Karpas-422 (cell line): ENCODE results near the gene FLT1. TPM values are rescaled to one million over a fixed set of nuclear protein-coding genes. Genes with fewer than 3 reads are reported as not detected.

Experiments used
- DNase-seq: peaks from one replicate; pipeline ENCODE4 v3.0.0-alpha.2; 2015
- H2AFZ ChIP-seq: fragments of 200-600 bp; sonication (generic); 2 replicates; pipeline ENCODE4 v1.6.1; 2014; ENCODE audit warnings: antibody characterized with exemption, low read length, mixed read lengths
- H3K27ac ChIP-seq: fragments of 200-600 bp; sonication (generic); 2 replicates; pipeline ENCODE4 v1.5.1; 2014; ENCODE audit warnings: mild to moderate bottlenecking, low read length, moderate library complexity
- H3K27me3 ChIP-seq: fragments of 200-600 bp; sonication (generic); 2 replicates; pipeline ENCODE4 v1.6.1; 2014; ENCODE audit warnings: low read length, mixed read lengths
- H3K36me3 ChIP-seq: fragments of 200-600 bp; sonication (generic); 2 replicates; pipeline ENCODE4 v1.6.1; 2014; ENCODE audit warnings: low read length, mixed read lengths; ENCODE audit not compliant: insufficient read depth
- H3K4me1 ChIP-seq: fragments of 200-600 bp; sonication (generic); 2 replicates; pipeline ENCODE4 v1.6.1; 2014; ENCODE audit warnings: mild to moderate bottlenecking, low read length, mixed read lengths
- H3K4me2 ChIP-seq: fragments of 200-600 bp; sonication (generic); 2 replicates; pipeline ENCODE4 v1.6.1; 2014; ENCODE audit warnings: low read length, low read depth, mild to moderate bottlenecking; ENCODE audit not compliant: poor library complexity, severe bottlenecking
- H3K4me3 ChIP-seq: fragments of 200-600 bp; sonication (generic); 2 replicates; pipeline ENCODE4 v1.5.1; 2014; ENCODE audit warnings: mild to moderate bottlenecking, antibody characterized with exemption, low read length, mixed read lengths
- H3K79me2 ChIP-seq: fragments of 200-600 bp; sonication (generic); 2 replicates; pipeline ENCODE4 v1.6.1; 2014; ENCODE audit warnings: mild to moderate bottlenecking, low read length, mixed read lengths
- H3K9ac ChIP-seq: fragments of 200-600 bp; sonication (generic); 2 replicates; pipeline ENCODE4 v1.6.0; 2014; ENCODE audit warnings: low read length
- H3K9me2 ChIP-seq: fragments of 200-600 bp; sonication (generic), shearing (Covaris generic); replicated peaks from 2 replicates; pipeline ENCODE4 v1.6.0; 2014; ENCODE audit warnings: mild to moderate bottlenecking, low read length, moderate library complexity; ENCODE audit not compliant: insufficient read depth
- H3K9me3 ChIP-seq: fragments of 300-700, 200-600 bp; sonication (generic); 2 replicates; pipeline ENCODE4 v1.6.1; 2014; ENCODE audit warnings: low read length, mixed read lengths
- H4K20me1 ChIP-seq: fragments of 200-600 bp; sonication (generic); 2 replicates; pipeline ENCODE4 v1.6.1; 2014; ENCODE audit warnings: mild to moderate bottlenecking, antibody characterized with exemption, low read length, low read depth; ENCODE audit not compliant: insufficient read depth
- total RNA-seq: library from RNA; depleted of rRNA; stranded (reverse); fragments of >200 nt; shearing (Covaris generic); gene quantifications from 2 replicates; pipeline ENCODE4 v1.2.3, GENCODE V29; 2014; ENCODE audit warnings: low replicate concordance

Gene FLT1
- total RNA-seq, 1 experiment from 2014 or later = not detected

GRCh38 chr13:28432816-28433560, 61.9 kb downstream of the FLT1 start:
- H3K4me1 ChIP-seq = no peaks in the 10 kb centered on the region; the same call in 1 of the 2 replicates
- no peaks in the 10 kb centered on the region for H3K27me3 ChIP-seq
- no peaks in the 10 kb centered on the region for H3K36me3 ChIP-seq
- no peaks in the 10 kb centered on the region for H3K9me2 ChIP-seq
- H3K4me3 ChIP-seq = no peak overlapping the region
- no peaks in the 10 kb centered on the region for H4K20me1 ChIP-seq
- no peak for DNase-seq
- H3K27ac ChIP-seq = no peak overlapping the region
- no peaks in the 10 kb centered on the region for H3K9me3 ChIP-seq
- no peak overlapping the region for H3K9ac ChIP-seq
- no peak overlapping the region for H2AFZ ChIP-seq
- H3K4me2 ChIP-seq = no peak overlapping the region
- H3K79me2 ChIP-seq = no peaks in the 10 kb centered on the region

- Histone ChIP-seq H3K4me1 (no peaks in the 10 kb centered on the region; the same call in 1 of the 2 replicates), H3K79me2 (no peaks in the 10 kb centered on the region), H3K9me3 (no peaks in the 10 kb centered on the region), H2AFZ (no peak overlapping the region), H3K4me2 (no peak overlapping the region), H3K9ac (no peak overlapping the region), H3K9me2 (no peaks in the 10 kb centered on the region), H4K20me1 (no peaks in the 10 kb centered on the region), H3K4me3 (no peak overlapping the region), H3K27me3 (no peaks in the 10 kb centered on the region), H3K27ac (no peak overlapping the region), H3K36me3 (no peaks in the 10 kb centered on the region)
- DNase-seq = no peak
Measured at GRCh38 chr13:28429685-28430290, 65.1 kb downstream of the FLT1 start.

- no peak overlapping the region for H3K4me2 ChIP-seq
Measured at GRCh38 chr13:28429096-28429495, 65.8 kb downstream of the FLT1 start.

GRCh38 chr13:28426381-28426780, 68.5 kb downstream of the FLT1 start:
- Histone ChIP-seq H3K9me2 (no peaks in the 10 kb centered on the region), H3K9me3 (no peaks in the 10 kb centered on the region), H3K4me2 (no peak overlapping the region), H4K20me1 (no peaks in the 10 kb centered on the region), H3K36me3 (no peaks in the 10 kb centered on the region), H3K27ac (no peak overlapping the region), H2AFZ (no peak overlapping the region), H3K27me3 (no peaks in the 10 kb centered on the region), H3K4me1 (no peaks in the 10 kb centered on the region; the same call in 1 of the 2 replicates), H3K9ac (no peak overlapping the region), H3K4me3 (no peak overlapping the region), H3K79me2 (no peaks in the 10 kb centered on the region)
- no peak for DNase-seq

More at GRCh38 chr13:28429096-28429495, 65.8 kb downstream of the FLT1 start:
- Histone ChIP-seq H3K36me3 (no peaks in the 10 kb centered on the region), H3K27me3 (no peaks in the 10 kb centered on the region), H3K4me1 (no peaks in the 10 kb centered on the region; the same call in 1 of the 2 replicates), H2AFZ (no peak overlapping the region), H3K9me3 (no peaks in the 10 kb centered on the region), H3K27ac (no peak overlapping the region), H3K9me2 (no peaks in the 10 kb centered on the region), H3K79me2 (no peaks in the 10 kb centered on the region), H4K20me1 (no peaks in the 10 kb centered on the region), H3K4me3 (no peak overlapping the region), H3K9ac (no peak overlapping the region)
- no peak for DNase-seq

GRCh38 chr13:28425793-28426192, 69.1 kb downstream of the FLT1 start:
- no peak for DNase-seq
- no peaks in the 10 kb centered on the region for H3K36me3 ChIP-seq
- no peaks in the 10 kb centered on the region; the same call in 1 of the 2 replicates for H3K4me1 ChIP-seq
- no peaks in the 10 kb centered on the region for H3K9me3 ChIP-seq
- no peaks in the 10 kb centered on the region for H3K27me3 ChIP-seq
- H3K4me2 ChIP-seq = no peak overlapping the region
- H2AFZ ChIP-seq = no peak overlapping the region
- H3K9me2 ChIP-seq = no peaks in the 10 kb centered on the region
- H3K79me2 ChIP-seq = no peaks in the 10 kb centered on the region
- H4K20me1 ChIP-seq = no peaks in the 10 kb centered on the region
- no peak overlapping the region for H3K4me3 ChIP-seq
- no peak overlapping the region for H3K9ac ChIP-seq
- no peak overlapping the region for H3K27ac ChIP-seq

- Histone ChIP-seq H3K9ac (no peak overlapping the region), H3K4me1 (no peaks in the 10 kb centered on the region), H4K20me1 (no peaks in the 10 kb centered on the region), H3K27me3 (no peaks in the 10 kb centered on the region), H3K4me2 (no peak overlapping the region), H3K79me2 (no peaks in the 10 kb centered on the region), H3K9me3 (no peaks in the 10 kb centered on the region), H3K9me2 (no peaks in the 10 kb centered on the region), H3K36me3 (no peaks in the 10 kb centered on the region), H3K27ac (no peak overlapping the region), H3K4me3 (no peak overlapping the region), H2AFZ (no peak overlapping the region)
- no peak for DNase-seq
Measured at GRCh38 chr13:28424541-28424940, 70.4 kb downstream of the FLT1 start.

GRCh38 chr13:28423010-28423409, 71.9 kb downstream of the FLT1 start:
- DNase-seq = no peak
- Histone ChIP-seq H3K79me2 (no peaks in the 10 kb centered on the region), H3K27ac (no peak overlapping the region), H3K9ac (no peak overlapping the region), H3K4me3 (no peak overlapping the region), H3K4me1 (no peaks in the 10 kb centered on the region), H3K27me3 (no peaks in the 10 kb centered on the region), H3K36me3 (no peaks in the 10 kb centered on the region), H4K20me1 (no peaks in the 10 kb centered on the region), H3K9me2 (no peaks in the 10 kb centered on the region), H2AFZ (no peak overlapping the region), H3K4me2 (no peak overlapping the region), H3K9me3 (no peaks in the 10 kb centered on the region)

GRCh38 chr13:28421676-28422410, 73.1 kb downstream of the FLT1 start:
- Histone ChIP-seq H3K9me3 (no peaks in the 10 kb centered on the region), H4K20me1 (no peaks in the 10 kb centered on the region), H3K4me2 (no peak overlapping the region), H3K36me3 (no peaks in the 10 kb centered on the region), H3K9me2 (no peaks in the 10 kb centered on the region), H3K27ac (no peak overlapping the region), H3K4me1 (no peaks in the 10 kb centered on the region), H3K4me3 (no peak overlapping the region), H2AFZ (no peak overlapping the region), H3K9ac (no peak overlapping the region), H3K27me3 (no peaks in the 10 kb centered on the region), H3K79me2 (no peaks in the 10 kb centered on the region)
- no peak for DNase-seq
